Pancreas (tissue), 10 donors: ENCODE measurements around the gene PHKG2. TPM values are rescaled to one million over a fixed set of nuclear protein-coding genes. Genes with fewer than 3 reads are reported as not detected.
A peak's percentile ranks its signal among the peaks of the same experiment; 100 is the strongest.

Experiments used
- ATAC-seq, 4 donors: fragments of 200-7000 bp; cut with Tn5 transposase; one replicate each; pipeline versions ENCODE4 v1.8.0 to v1.9.1; 2020; ENCODE audit warnings: mild to moderate bottlenecking in 4 of 4, moderate library complexity in 4 of 4
- DNase-seq, 6 donors: peaks; one replicate each; pipeline ENCODE4 v3.0.0-alpha.2; 2020
- FAIRE-seq: peaks from 2 replicates; lab custom pipeline; 2012; peaks lifted over from hg19 to GRCh38; lab: Jason Lieb, UNC
- H3K27ac ChIP-seq, 4 donors: fragments of 200-600 bp; sonication (generic); 1 replicate in 3 of 4; 2 replicates in 1 of 4; pipeline versions ENCODE4 v1.5.0 to v1.8.0; 2020
- H3K27me3 ChIP-seq, 4 donors: fragments of 200-600 bp; one replicate each; pipeline ENCODE4 v1.8.0; 2021
- H3K36me3 ChIP-seq, 3 donors: fragments of 200-600 bp; sonication (generic) in 1 of 3; one replicate each; pipeline versions ENCODE4 v1.5.0 to v1.8.0; 2020 to 2021
- H3K4me1 ChIP-seq, 3 donors: fragments of 200-600 bp; one replicate each; pipeline ENCODE4 v1.8.0; 2021
- H3K4me3 ChIP-seq, 4 donors: fragments of 200-600 bp; sonication (generic) in 2 of 4; one replicate each; pipeline versions ENCODE4 v1.5.0 to v1.8.0; 2020 to 2021
- H3K9me3 ChIP-seq, 4 donors: fragments of 200-600 bp; one replicate each; pipeline ENCODE4 v1.8.0; 2021
- WGBS, 2 donors: extraction: QIAGEN DNeasy Blood & Tissue Kit; methylation state at CpG; one replicate each; pipeline ENCODE4 v1.1.7; 2013; 5-methylcytosine and 5-hydroxymethylcytosine counted together
- intact Hi-C, 3 donors: fragments of 100-400 bp; cut with DNase I; formaldehyde crosslinking; loops; one replicate each; pipeline versions ENCODE4 v1.11.1 to v1.14.2; 2022
- polyA plus RNA-seq, 2 donors: library from polyadenylated mRNA; stranded (reverse); fragments of 200-250 nt; gene quantifications; one replicate each; pipeline ENCODE4 v1.2.3, GENCODE V29; 2013
- total RNA-seq, 6 donors: library from RNA; stranded (reverse); fragmentation: NEBNext Ultra II Directional in 4 of 6; extraction: Animal tissue kit (Norgen Biotek cat#: 25700) in 4 of 6; gene quantifications; one replicate each; pipeline versions ENCODE4 v1.2.1 to v1.2.4, GENCODE V29; 2021 to 2023
- TF ChIP-seq, protein P1 (sequence below), 4 donors: fragments of 200-600 bp; sonication (generic) in 3 of 4; IDR thresholded peaks; one replicate each; pipeline versions ENCODE4 v1.5.0 to v1.8.0; 2021; ENCODE audit warnings: antibody characterized with exemption in 4 of 4
- donor health status: healthy with polysubstance abuse.
- donor health status: DM: no; HTN: no; CAD: no; lungs with moderate emphysema.
- donor health status: DM: no; HTN: no; CAD: no.
- donor health status: control.
- donor health status: control.
- donor health status: Bipolar disorder and iron deficiency.
- donor health status: DM: yes; HTN: yes; CAD: no.
- donor health status: DM: no; HTN: no; CAD: no.
- donor health status: DM: no; HTN: no; CAD: no.
- donor health status: DM: yes; HTN: yes; CAD: no.

The PHKG2 gene
- total and polyA plus RNA-seq, 8 donors: 7.9 to 42.3 (median 11.4) TPM

DNA sequence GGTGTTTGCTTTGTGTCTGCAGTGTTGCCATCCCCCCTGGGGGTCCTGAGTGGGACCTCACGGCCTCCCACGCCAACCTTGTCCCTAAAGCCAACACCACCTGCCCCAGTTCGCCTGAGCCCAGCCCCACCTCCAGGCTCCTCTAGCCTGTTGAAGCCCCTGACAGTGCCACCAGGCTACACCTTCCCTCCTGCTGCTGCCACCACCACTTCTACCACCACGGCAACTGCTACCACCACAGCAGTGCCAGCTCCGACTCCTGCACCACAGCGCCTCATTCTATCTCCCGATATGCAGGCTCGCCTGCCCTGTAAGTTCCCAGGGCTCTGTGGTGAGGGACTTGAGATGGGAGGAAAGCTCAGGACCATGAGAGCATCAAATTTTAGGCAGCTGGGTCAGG is 27.1 kb upstream of the PHKG2 start:
- TF ChIP-seq, protein P1, sequence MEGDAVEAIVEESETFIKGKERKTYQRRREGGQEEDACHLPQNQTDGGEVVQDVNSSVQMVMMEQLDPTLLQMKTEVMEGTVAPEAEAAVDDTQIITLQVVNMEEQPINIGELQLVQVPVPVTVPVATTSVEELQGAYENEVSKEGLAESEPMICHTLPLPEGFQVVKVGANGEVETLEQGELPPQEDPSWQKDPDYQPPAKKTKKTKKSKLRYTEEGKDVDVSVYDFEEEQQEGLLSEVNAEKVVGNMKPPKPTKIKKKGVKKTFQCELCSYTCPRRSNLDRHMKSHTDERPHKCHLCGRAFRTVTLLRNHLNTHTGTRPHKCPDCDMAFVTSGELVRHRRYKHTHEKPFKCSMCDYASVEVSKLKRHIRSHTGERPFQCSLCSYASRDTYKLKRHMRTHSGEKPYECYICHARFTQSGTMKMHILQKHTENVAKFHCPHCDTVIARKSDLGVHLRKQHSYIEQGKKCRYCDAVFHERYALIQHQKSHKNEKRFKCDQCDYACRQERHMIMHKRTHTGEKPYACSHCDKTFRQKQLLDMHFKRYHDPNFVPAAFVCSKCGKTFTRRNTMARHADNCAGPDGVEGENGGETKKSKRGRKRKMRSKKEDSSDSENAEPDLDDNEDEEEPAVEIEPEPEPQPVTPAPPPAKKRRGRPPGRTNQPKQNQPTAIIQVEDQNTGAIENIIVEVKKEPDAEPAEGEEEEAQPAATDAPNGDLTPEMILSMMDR (IDR thresholded peaks at IDR 0.05): no peak
- no peak overlapping the region for H3K4me3 ChIP-seq
- ATAC-seq (no peak), FAIRE-seq (no peak), DNase-seq (peak in 2 of 6 donors; percentile 37 to 55)
- no peaks in the 10 kb centered on the region for H3K9me3 ChIP-seq
- no peaks in the 10 kb centered on the region for H3K27me3 ChIP-seq
- peaks cover 20 to 95% (median 64%) of the 10 kb centered on the region in 3 donors for H3K36me3 ChIP-seq
- no peak overlapping the region for H3K27ac ChIP-seq
- H3K4me1 ChIP-seq: peaks cover 0 to 3% (median 0%) of the 10 kb centered on the region in 3 donors
- intact Hi-C loops: no loop called here
- 96 to 97% methylated on average over 8 of the region's 8 CpGs for WGBS, 2 donors

GRCh38 chr16:30721606-30722005 is 26.6 kb upstream of the PHKG2 start:
- TF ChIP-seq, protein P1 (IDR thresholded peaks at IDR 0.05): no peak
- no peak for DNase-seq
- H3K27me3 ChIP-seq: no peaks in the 10 kb centered on the region
- intact Hi-C loops: no loop called here
- peaks cover 20 to 91% (median 60%) of the 10 kb centered on the region in 3 donors for H3K36me3 ChIP-seq
- WGBS, 2 donors: 94 to 100% methylated on average over 1 of the region's 1 CpG
- FAIRE-seq: no peak
- no peaks in the 10 kb centered on the region for H3K9me3 ChIP-seq
- peaks cover 0 to 5% (median 0%) of the 10 kb centered on the region in 3 donors for H3K4me1 ChIP-seq
- ATAC-seq: peak in 1 of 4 donors; percentile 6
- no peak overlapping the region for H3K4me3 ChIP-seq
- H3K27ac ChIP-seq: no peak overlapping the region

DNA sequence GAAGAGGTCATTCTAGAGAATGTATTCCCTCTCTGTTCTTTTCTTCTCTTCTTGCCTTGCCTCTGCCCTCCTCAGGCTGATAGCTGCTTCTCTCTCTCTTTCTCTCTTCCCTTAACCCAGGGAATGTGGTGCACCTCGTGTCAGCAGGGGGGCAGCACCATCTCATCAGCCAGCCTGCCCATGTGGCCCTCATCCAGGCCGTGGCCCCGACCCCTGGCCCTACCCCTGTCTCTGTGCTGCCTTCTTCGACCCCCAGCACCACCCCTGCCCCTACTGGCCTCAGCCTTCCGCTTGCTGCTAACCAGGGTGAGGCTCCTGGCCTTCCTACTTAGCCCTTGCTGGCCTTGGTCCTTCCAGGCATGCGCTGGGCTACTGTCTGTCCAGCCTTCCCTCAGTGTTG is 25.8 kb upstream of the PHKG2 start:
- DNase-seq (peak in 2 of 6 donors; percentile 39 to 43), FAIRE-seq (no peak), ATAC-seq (peak in 2 of 4 donors; percentile 14 to 17)
- H3K4me1 ChIP-seq: peaks cover 0 to 5% (median 0%) of the 10 kb centered on the region in 3 donors
- H3K36me3 ChIP-seq: peaks cover 20 to 82% (median 58%) of the 10 kb centered on the region in 3 donors
- intact Hi-C loops: no loop called here
- no peaks in the 10 kb centered on the region for H3K27me3 ChIP-seq
- H3K4me3 ChIP-seq: no peak overlapping the region
- no peak overlapping the region for H3K27ac ChIP-seq
- no peaks in the 10 kb centered on the region for H3K9me3 ChIP-seq
- TF ChIP-seq, protein P1 (IDR thresholded peaks at IDR 0.05): no peak
- 74 to 75% methylated on average over 6 of the region's 6 CpGs for WGBS, 2 donors

- DNase-seq (peak in 2 of 6 donors; percentile 49 to 59), ATAC-seq (no peak)
These were observed 25.3 kb upstream of the PHKG2 start for GRCh38 chr16:30722916-30723315.

More at GRCh38 chr16:30722916-30723315, 25.3 kb upstream of the PHKG2 start:
- Histone ChIP-seq H3K4me1 (peaks cover 0 to 5% (median 0%) of the 10 kb centered on the region in 3 donors), H3K27me3 (no peaks in the 10 kb centered on the region), H3K36me3 (peaks cover 20 to 81% (median 58%) of the 10 kb centered on the region in 3 donors), H3K4me3 (no peak overlapping the region), H3K9me3 (no peaks in the 10 kb centered on the region), H3K27ac (no peak overlapping the region)
- no peak for FAIRE-seq
- WGBS, 2 donors: 93 to 94% methylated on average over 10 of the region's 10 CpGs
- intact Hi-C loops: no loop called here
- TF ChIP-seq, protein P1 (IDR thresholded peaks at IDR 0.05): no peak
